Measurements from ENCODE around the gene CXCL12.

CXCL12 gene

DNA sequence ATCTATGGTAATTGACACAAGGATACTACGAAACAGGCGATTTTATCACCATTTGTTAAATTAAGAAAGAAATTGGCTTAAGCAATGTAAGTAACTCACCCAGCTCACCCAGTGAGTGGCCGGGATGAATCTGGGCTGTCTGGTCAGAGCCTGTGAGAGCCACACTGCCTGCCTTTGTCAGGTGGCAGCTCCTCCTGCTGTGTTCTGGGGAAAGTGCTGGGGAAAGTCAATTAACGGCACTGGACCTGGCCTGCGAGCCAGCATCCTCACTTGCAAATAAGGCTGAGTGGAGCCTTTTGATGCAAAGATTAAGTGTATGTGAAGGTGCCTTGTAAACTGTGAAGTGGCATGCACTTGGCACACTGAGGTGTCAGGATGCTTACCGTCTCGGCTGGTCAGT is 13.4 kb upstream of the CXCL12 start (continued):
- TF ChIP-seq, protein P1, sequence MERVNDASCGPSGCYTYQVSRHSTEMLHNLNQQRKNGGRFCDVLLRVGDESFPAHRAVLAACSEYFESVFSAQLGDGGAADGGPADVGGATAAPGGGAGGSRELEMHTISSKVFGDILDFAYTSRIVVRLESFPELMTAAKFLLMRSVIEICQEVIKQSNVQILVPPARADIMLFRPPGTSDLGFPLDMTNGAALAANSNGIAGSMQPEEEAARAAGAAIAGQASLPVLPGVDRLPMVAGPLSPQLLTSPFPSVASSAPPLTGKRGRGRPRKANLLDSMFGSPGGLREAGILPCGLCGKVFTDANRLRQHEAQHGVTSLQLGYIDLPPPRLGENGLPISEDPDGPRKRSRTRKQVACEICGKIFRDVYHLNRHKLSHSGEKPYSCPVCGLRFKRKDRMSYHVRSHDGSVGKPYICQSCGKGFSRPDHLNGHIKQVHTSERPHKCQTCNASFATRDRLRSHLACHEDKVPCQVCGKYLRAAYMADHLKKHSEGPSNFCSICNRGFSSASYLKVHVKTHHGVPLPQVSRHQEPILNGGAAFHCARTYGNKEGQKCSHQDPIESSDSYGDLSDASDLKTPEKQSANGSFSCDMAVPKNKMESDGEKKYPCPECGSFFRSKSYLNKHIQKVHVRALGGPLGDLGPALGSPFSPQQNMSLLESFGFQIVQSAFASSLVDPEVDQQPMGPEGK (CRISPR knock-in tag; IDR thresholded peaks at IDR 0.05; ENCODE audit: borderline replicate concordance) = no peak
- TF ChIP-seq ESRRG (CRISPR knock-in tag; IDR thresholded peaks at IDR 0.05) (no peak), GLIS3 (CRISPR knock-in tag; IDR thresholded peaks at IDR 0.05) (no peak)
- TF ChIP-seq, protein P2, sequence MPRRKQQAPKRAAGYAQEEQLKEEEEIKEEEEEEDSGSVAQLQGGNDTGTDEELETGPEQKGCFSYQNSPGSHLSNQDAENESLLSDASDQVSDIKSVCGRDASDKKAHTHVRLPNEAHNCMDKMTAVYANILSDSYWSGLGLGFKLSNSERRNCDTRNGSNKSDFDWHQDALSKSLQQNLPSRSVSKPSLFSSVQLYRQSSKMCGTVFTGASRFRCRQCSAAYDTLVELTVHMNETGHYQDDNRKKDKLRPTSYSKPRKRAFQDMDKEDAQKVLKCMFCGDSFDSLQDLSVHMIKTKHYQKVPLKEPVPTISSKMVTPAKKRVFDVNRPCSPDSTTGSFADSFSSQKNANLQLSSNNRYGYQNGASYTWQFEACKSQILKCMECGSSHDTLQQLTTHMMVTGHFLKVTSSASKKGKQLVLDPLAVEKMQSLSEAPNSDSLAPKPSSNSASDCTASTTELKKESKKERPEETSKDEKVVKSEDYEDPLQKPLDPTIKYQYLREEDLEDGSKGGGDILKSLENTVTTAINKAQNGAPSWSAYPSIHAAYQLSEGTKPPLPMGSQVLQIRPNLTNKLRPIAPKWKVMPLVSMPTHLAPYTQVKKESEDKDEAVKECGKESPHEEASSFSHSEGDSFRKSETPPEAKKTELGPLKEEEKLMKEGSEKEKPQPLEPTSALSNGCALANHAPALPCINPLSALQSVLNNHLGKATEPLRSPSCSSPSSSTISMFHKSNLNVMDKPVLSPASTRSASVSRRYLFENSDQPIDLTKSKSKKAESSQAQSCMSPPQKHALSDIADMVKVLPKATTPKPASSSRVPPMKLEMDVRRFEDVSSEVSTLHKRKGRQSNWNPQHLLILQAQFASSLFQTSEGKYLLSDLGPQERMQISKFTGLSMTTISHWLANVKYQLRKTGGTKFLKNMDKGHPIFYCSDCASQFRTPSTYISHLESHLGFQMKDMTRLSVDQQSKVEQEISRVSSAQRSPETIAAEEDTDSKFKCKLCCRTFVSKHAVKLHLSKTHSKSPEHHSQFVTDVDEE (CRISPR knock-in tag; IDR thresholded peaks at IDR 0.05) = no peak

DNA sequence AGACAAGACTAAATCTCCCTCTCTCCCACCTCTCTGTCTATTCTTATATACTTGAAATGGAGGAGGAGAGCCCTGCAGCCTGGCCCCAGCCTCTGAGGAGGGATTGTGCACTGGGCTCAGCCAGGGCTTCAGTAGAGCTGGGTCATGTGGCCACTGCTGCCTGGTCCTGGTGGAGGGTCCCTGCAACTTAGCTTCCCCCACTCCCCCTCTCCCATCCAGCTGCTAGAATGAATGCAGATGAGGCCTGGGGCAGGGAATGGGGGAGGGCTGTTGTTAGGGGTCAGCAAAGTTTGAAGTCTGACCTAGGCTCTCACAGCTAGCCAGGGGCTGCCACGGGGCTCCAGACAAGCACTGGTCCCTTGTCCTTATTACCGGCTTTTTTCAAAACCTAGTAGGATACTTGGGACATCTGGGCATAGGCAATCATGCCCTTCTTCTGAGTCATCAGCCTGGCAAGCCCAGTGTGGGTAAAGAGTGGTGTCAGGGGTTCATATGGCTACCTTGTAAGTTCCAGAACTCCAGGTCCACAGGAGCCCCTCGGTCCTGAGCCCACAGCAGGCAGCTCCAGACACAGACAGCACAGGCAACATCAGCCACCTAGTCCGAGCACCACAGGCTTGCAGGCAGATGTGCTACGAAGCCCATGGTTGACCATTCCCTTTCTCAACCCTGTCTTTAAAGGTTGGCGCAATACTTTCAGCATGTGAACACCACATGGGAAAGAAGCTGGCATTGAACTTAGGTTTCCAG is 12.8 kb upstream of the CXCL12 start:
- ATAC-seq = no peak
- TF ChIP-seq, protein P3, sequence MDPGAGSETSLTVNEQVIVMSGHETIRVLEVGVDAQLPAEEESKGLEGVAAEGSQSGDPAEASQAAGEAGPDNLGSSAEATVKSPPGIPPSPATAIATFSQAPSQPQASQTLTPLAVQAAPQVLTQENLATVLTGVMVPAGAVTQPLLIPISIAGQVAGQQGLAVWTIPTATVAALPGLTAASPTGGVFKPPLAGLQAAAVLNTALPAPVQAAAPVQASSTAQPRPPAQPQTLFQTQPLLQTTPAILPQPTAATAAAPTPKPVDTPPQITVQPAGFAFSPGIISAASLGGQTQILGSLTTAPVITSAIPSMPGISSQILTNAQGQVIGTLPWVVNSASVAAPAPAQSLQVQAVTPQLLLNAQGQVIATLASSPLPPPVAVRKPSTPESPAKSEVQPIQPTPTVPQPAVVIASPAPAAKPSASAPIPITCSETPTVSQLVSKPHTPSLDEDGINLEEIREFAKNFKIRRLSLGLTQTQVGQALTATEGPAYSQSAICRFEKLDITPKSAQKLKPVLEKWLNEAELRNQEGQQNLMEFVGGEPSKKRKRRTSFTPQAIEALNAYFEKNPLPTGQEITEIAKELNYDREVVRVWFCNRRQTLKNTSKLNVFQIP (CRISPR knock-in tag; IDR thresholded peaks at IDR 0.05; ENCODE audit: borderline replicate concordance, low read depth) = no peak
- TF ChIP-seq PPARA (CRISPR knock-in tag; IDR thresholded peaks at IDR 0.05; ENCODE audit: borderline replicate concordance) = no peak

DNA sequence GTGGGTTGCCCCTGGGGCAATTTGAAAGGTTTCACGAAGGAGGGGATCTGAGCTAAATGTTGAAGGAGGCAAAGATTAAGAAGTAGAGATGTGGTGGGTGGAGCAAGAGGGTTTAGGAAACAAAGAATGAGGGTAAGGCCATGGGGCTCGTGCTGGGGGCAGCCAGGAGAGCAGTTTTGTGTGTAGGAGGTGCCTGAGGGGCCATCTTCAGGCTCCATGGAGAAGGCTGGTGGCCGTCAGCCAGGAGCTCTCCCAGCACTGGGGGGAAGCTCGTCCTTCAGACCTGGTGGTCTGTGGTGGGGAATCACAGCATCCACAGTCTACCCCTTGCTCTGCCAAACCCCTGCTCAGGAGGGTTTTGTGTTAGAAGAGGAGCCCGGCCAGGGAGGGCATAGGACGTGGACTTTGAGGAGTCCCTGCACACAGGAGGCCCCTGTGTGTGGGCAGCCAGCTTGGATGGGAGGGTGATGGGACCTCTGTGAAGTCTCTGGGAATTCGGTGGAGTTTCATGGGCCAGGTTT is 11.8 kb upstream of the CXCL12 start:
- ATAC-seq = no peak
- no peak for TF ChIP-seq BACH2 (CRISPR knock-in tag; IDR thresholded peaks at IDR 0.05; ENCODE audit: borderline replicate concordance)
- TF ChIP-seq, protein P2 (CRISPR knock-in tag; IDR thresholded peaks at IDR 0.05) = no peak
- no peak for TF ChIP-seq SNAI2 (CRISPR knock-in tag; IDR thresholded peaks at IDR 0.05)
- TF ChIP-seq ZNF70 (CRISPR knock-in tag; IDR thresholded peaks at IDR 0.05) = no peak
- TF ChIP-seq ZFP30 (CRISPR knock-in tag; IDR thresholded peaks at IDR 0.05) = no peak
- no peak for TF ChIP-seq ISL1 (CRISPR knock-in tag; IDR thresholded peaks at IDR 0.05)
- TF ChIP-seq PPARA (CRISPR knock-in tag; IDR thresholded peaks at IDR 0.05; ENCODE audit: borderline replicate concordance) = no peak
- TF ChIP-seq TCF4 (CRISPR knock-in tag; IDR thresholded peaks at IDR 0.05; ENCODE audit: borderline replicate concordance) = no peak
- TF ChIP-seq RARB (CRISPR knock-in tag; IDR thresholded peaks at IDR 0.05) = no peak
- TF ChIP-seq ESRRG (CRISPR knock-in tag; IDR thresholded peaks at IDR 0.05) = no peak
- TF ChIP-seq OSR1 (CRISPR knock-in tag; IDR thresholded peaks at IDR 0.05) = no peak
- TF ChIP-seq, protein P1 (CRISPR knock-in tag; IDR thresholded peaks at IDR 0.05; ENCODE audit: borderline replicate concordance) = no peak
- TF ChIP-seq, protein P3 (CRISPR knock-in tag; IDR thresholded peaks at IDR 0.05; ENCODE audit: borderline replicate concordance, low read depth) = no peak
- no peak for TF ChIP-seq ZFP3 (CRISPR knock-in tag; IDR thresholded peaks at IDR 0.05)
